Liver (tissue), 9 donors: ENCODE results near the gene SLC25A39. TPM values are rescaled to one million over a fixed set of nuclear protein-coding genes. Genes with fewer than 3 reads are reported as not detected.
A peak's percentile ranks its signal among the peaks of the same experiment; 100 is the strongest.

Experiments used
- DNase-seq: peaks from one replicate; pipeline ENCODE4 v3.0.0-alpha.2; 2017; ENCODE audit warnings: low spot score
- H3K27ac ChIP-seq, 2 donors: one replicate each; pipeline ENCODE4 v1.7.0; 2013; ENCODE audit warnings: inconsistent platforms in 2 of 2, low read length in 2 of 2, control low read depth in 1 of 2, low read depth in 1 of 2, mild to moderate bottlenecking in 1 of 2
- H3K27me3 ChIP-seq, 4 donors: one replicate each; pipeline versions ENCODE4 v1.6.1 to v1.7.0; 2013; ENCODE audit warnings: low read length in 3 of 4, inconsistent platforms in 1 of 4, mild to moderate bottlenecking in 1 of 4, moderate library complexity in 1 of 4; ENCODE audit not compliant: control insufficient read depth in 4 of 4, insufficient read depth in 4 of 4
- H3K36me3 ChIP-seq, 4 donors: one replicate each; pipeline versions ENCODE4 v1.6.1 to v1.7.0; 2013; ENCODE audit warnings: low read length in 3 of 4, mild to moderate bottlenecking in 3 of 4, low read depth in 1 of 4, moderate library complexity in 1 of 4; ENCODE audit not compliant: control insufficient read depth in 4 of 4, insufficient read depth in 3 of 4
- H3K4me1 ChIP-seq, 4 donors: one replicate each; pipeline versions ENCODE4 v1.6.1 to v1.7.0; 2013; ENCODE audit warnings: low read length in 3 of 4, mild to moderate bottlenecking in 3 of 4, moderate library complexity in 1 of 4; ENCODE audit not compliant: control insufficient read depth in 4 of 4, insufficient read depth in 4 of 4
- H3K4me3 ChIP-seq, 3 donors: one replicate each; pipeline versions ENCODE4 v1.6.1 to v1.7.0; 2013; ENCODE audit warnings: low read length in 3 of 3, control low read depth in 1 of 3, low read depth in 1 of 3, mild to moderate bottlenecking in 1 of 3
- H3K9ac ChIP-seq, 2 donors: one replicate each; pipeline ENCODE4 v1.7.0; 2013; ENCODE audit warnings: low read length in 2 of 2, mild to moderate bottlenecking in 2 of 2, moderate library complexity in 2 of 2, control low read depth in 1 of 2, low read depth in 1 of 2
- H3K9me3 ChIP-seq, 4 donors: one replicate each; pipeline versions ENCODE4 v1.6.1 to v1.7.0; 2013; ENCODE audit warnings: low read length in 3 of 4; ENCODE audit not compliant: control insufficient read depth in 4 of 4
- EGR1 ChIP-seq, 2 donors: IDR thresholded peaks; 2 replicates each; pipeline ENCODE4 v1.6.1; 2016 to 2018; ENCODE audit warnings: antibody characterized with exemption in 2 of 2, low read depth in 2 of 2
- FOXA1 ChIP-seq: IDR thresholded peaks from 2 replicates; pipeline ENCODE4 v1.6.1; 2016; ENCODE audit warnings: antibody characterized with exemption
- FOXA2 ChIP-seq: IDR thresholded peaks from 2 replicates; pipeline ENCODE4 v1.6.1; 2016; ENCODE audit warnings: antibody characterized with exemption
- GABPA ChIP-seq, 2 donors: IDR thresholded peaks in 1 of 2; conservative IDR thresholded peaks in 1 of 2; 2 replicates each; pipeline ENCODE4 v1.6.1; 2016; ENCODE audit warnings: antibody characterized with exemption in 2 of 2, mild to moderate bottlenecking in 1 of 2, moderate library complexity in 1 of 2
- HNF4A ChIP-seq, 2 donors: conservative IDR thresholded peaks; 2 replicates each; pipeline ENCODE4 v1.6.1; 2016; ENCODE audit warnings: antibody characterized with exemption in 2 of 2, mild to moderate bottlenecking in 2 of 2
- HNF4G ChIP-seq: IDR thresholded peaks from 2 replicates; pipeline ENCODE4 v1.6.1; 2016; ENCODE audit warnings: antibody characterized with exemption
- JUND ChIP-seq, 2 donors: IDR thresholded peaks; 2 replicates each; pipeline ENCODE4 v1.6.1; 2016; ENCODE audit warnings: antibody characterized with exemption in 2 of 2
- NR2F2 ChIP-seq: IDR thresholded peaks from 2 replicates; pipeline ENCODE4 v1.6.1; 2016; ENCODE audit warnings: antibody characterized with exemption
- RAD21 ChIP-seq, 2 donors: IDR thresholded peaks; 2 replicates each; pipeline ENCODE4 v1.6.1; 2016; ENCODE audit warnings: antibody characterized with exemption in 2 of 2, mild to moderate bottlenecking in 2 of 2
- RXRA ChIP-seq, 2 donors: IDR thresholded peaks; 2 replicates each; pipeline ENCODE4 v1.6.1; 2017 to 2018; ENCODE audit warnings: antibody characterized with exemption in 2 of 2, mild to moderate bottlenecking in 1 of 2
- SP1 ChIP-seq: IDR thresholded peaks from 2 replicates; pipeline ENCODE4 v1.6.1; 2018; ENCODE audit warnings: antibody characterized with exemption, mild to moderate bottlenecking
- TAF1 ChIP-seq: conservative IDR thresholded peaks from 2 replicates; pipeline ENCODE4 v1.6.1; 2016; ENCODE audit warnings: antibody characterized with exemption, mild to moderate bottlenecking
- YY1 ChIP-seq: IDR thresholded peaks from 2 replicates; pipeline ENCODE4 v1.6.1; 2016; ENCODE audit warnings: antibody characterized with exemption, mild to moderate bottlenecking
- WGBS: extraction: QIAGEN DNeasy Blood & Tissue Kit; methylation state at CpG from one replicate; pipeline ENCODE4 v1.1.7; 2013; 5-methylcytosine and 5-hydroxymethylcytosine counted together
- polyA plus RNA-seq, 2 donors: library from polyadenylated mRNA; stranded (reverse) in 1 of 2; unstranded in 1 of 2; fragments of 200-250 nt in 1 of 2; fragments of >200 nt in 1 of 2; fragmentation: Nextera tagmentation in 1 of 2; extraction: Ambion mirVana in 1 of 2; gene quantifications; one replicate each; pipeline versions ENCODE4 v1.2.1 to v1.2.3, GENCODE V29; 2013 to 2015
- total RNA-seq, 2 donors: library from RNA; depleted of rRNA; stranded (reverse); fragments of >200 nt; gene quantifications; one replicate each; pipeline ENCODE4 v1.2.3, GENCODE V29; 2014
- TF ChIP-seq, protein P1 (sequence below): IDR thresholded peaks from 2 replicates; pipeline ENCODE4 v1.6.1; 2016; ENCODE audit warnings: antibody characterized with exemption
- TF ChIP-seq, protein P2 (sequence below): IDR thresholded peaks from 2 replicates; pipeline ENCODE4 v1.6.1; 2016; ENCODE audit warnings: antibody characterized with exemption
- TF ChIP-seq, protein P3 (sequence below): fragments of 150-350 bp; IDR thresholded peaks from 2 replicates; pipeline ENCODE4 v1.5.1; 2017; ENCODE audit warnings: improper control_type of control experiment, low read depth, low read length; ENCODE audit not compliant: missing input control
- TF ChIP-seq, protein P4 (sequence below): IDR thresholded peaks from 2 replicates; pipeline ENCODE4 v1.6.1; 2016; ENCODE audit warnings: antibody characterized with exemption
- TF ChIP-seq, protein P5 (sequence below): IDR thresholded peaks from 2 replicates; pipeline ENCODE4 v1.6.1; 2016; ENCODE audit warnings: antibody characterized with exemption, mild to moderate bottlenecking
- donor health status: healthy.
- donor health status: healthy.
- donor health status: healthy.
- donor health status: healthy.
- donor health status: healthy.

The SLC25A39 gene
- total and polyA plus RNA-seq, 4 donors: 62.0 to 395 (median 83.8) TPM

DNA sequence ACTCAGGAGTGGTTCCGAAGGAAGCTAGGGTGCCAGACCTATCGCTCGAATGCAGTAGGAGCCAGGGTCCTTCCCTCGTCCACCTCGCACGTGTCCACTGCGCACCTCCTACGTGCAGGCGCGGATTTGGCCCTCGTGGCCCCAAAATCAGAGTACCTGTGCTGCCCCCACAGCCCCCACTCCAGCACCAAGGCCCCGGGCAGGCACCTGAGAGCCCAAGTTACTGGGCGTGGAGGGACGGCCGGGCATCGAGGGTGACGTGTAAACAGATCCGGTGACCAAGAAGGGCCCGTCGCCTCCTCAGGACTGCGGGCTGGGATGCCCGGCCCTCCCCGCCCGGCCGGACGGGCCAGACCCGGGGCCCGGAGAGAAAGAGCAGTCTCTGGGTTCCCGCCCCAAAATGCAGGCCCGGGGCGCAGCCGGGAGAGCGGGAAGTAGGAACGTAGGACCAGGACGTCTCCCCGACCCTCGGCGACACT is 492 bp downstream of the SLC25A39 start:
- Histone ChIP-seq H3K4me1 (peaks cover 5 to 27% (median 12%) of the 10 kb centered on the region in 4 donors), H3K9me3 (no peaks in the 10 kb centered on the region), H3K36me3 (peaks cover 2 to 28% (median 10%) of the 10 kb centered on the region in 4 donors), H3K9ac (peak overlapping the region; percentile 54 to 81), H3K4me3 (peak overlapping the region; percentile 76 to 92 (median 87)), H3K27me3 (no peaks in the 10 kb centered on the region), H3K27ac (peak overlapping the region; percentile 45 to 76)
- DNase-seq: no peak
- 1% methylated on average over 38 of the region's 38 CpGs for WGBS
- TF ChIP-seq TAF1 (no peak), JUND (IDR thresholded peaks at IDR 0.05) (no peak), FOXA1 (no peak), EGR1 (IDR thresholded peaks at IDR 0.05; ENCODE audit: low read depth in 2 of 2) (no peak), FOXA2 (no peak), RXRA (IDR thresholded peaks at IDR 0.05) (no peak), HNF4G (no peak), GABPA (IDR thresholded peaks at IDR 0.05 in 1 of 2, conservative IDR thresholded peaks at IDR 0.05 in 1 of 2) (no peak), NR2F2 (no peak), HNF4A (conservative IDR thresholded peaks at IDR 0.05) (no peak), YY1 (no peak), RAD21 (IDR thresholded peaks at IDR 0.05) (no peak), SP1 (no peak)
- TF ChIP-seq, protein P1, sequence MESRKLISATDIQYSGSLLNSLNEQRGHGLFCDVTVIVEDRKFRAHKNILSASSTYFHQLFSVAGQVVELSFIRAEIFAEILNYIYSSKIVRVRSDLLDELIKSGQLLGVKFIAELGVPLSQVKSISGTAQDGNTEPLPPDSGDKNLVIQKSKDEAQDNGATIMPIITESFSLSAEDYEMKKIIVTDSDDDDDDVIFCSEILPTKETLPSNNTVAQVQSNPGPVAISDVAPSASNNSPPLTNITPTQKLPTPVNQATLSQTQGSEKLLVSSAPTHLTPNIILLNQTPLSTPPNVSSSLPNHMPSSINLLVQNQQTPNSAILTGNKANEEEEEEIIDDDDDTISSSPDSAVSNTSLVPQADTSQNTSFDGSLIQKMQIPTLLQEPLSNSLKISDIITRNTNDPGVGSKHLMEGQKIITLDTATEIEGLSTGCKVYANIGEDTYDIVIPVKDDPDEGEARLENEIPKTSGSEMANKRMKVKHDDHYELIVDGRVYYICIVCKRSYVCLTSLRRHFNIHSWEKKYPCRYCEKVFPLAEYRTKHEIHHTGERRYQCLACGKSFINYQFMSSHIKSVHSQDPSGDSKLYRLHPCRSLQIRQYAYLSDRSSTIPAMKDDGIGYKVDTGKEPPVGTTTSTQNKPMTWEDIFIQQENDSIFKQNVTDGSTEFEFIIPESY: no peak
- TF ChIP-seq, protein P2, sequence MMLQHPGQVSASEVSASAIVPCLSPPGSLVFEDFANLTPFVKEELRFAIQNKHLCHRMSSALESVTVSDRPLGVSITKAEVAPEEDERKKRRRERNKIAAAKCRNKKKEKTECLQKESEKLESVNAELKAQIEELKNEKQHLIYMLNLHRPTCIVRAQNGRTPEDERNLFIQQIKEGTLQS: no peak
- TF ChIP-seq, protein P3, sequence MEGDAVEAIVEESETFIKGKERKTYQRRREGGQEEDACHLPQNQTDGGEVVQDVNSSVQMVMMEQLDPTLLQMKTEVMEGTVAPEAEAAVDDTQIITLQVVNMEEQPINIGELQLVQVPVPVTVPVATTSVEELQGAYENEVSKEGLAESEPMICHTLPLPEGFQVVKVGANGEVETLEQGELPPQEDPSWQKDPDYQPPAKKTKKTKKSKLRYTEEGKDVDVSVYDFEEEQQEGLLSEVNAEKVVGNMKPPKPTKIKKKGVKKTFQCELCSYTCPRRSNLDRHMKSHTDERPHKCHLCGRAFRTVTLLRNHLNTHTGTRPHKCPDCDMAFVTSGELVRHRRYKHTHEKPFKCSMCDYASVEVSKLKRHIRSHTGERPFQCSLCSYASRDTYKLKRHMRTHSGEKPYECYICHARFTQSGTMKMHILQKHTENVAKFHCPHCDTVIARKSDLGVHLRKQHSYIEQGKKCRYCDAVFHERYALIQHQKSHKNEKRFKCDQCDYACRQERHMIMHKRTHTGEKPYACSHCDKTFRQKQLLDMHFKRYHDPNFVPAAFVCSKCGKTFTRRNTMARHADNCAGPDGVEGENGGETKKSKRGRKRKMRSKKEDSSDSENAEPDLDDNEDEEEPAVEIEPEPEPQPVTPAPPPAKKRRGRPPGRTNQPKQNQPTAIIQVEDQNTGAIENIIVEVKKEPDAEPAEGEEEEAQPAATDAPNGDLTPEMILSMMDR: no peak
- TF ChIP-seq, protein P4, sequence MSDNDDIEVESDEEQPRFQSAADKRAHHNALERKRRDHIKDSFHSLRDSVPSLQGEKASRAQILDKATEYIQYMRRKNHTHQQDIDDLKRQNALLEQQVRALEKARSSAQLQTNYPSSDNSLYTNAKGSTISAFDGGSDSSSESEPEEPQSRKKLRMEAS: no peak
- TF ChIP-seq, protein P5, sequence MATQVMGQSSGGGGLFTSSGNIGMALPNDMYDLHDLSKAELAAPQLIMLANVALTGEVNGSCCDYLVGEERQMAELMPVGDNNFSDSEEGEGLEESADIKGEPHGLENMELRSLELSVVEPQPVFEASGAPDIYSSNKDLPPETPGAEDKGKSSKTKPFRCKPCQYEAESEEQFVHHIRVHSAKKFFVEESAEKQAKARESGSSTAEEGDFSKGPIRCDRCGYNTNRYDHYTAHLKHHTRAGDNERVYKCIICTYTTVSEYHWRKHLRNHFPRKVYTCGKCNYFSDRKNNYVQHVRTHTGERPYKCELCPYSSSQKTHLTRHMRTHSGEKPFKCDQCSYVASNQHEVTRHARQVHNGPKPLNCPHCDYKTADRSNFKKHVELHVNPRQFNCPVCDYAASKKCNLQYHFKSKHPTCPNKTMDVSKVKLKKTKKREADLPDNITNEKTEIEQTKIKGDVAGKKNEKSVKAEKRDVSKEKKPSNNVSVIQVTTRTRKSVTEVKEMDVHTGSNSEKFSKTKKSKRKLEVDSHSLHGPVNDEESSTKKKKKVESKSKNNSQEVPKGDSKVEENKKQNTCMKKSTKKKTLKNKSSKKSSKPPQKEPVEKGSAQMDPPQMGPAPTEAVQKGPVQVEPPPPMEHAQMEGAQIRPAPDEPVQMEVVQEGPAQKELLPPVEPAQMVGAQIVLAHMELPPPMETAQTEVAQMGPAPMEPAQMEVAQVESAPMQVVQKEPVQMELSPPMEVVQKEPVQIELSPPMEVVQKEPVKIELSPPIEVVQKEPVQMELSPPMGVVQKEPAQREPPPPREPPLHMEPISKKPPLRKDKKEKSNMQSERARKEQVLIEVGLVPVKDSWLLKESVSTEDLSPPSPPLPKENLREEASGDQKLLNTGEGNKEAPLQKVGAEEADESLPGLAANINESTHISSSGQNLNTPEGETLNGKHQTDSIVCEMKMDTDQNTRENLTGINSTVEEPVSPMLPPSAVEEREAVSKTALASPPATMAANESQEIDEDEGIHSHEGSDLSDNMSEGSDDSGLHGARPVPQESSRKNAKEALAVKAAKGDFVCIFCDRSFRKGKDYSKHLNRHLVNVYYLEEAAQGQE: no peak
